Large intestine (tissue), 12 donors: ENCODE measurements around the gene GCLC. TPM values are rescaled to one million over a fixed set of nuclear protein-coding genes. Genes with fewer than 3 reads are reported as not detected.

ENCODE experiments used
- DNase-seq, 2 donors: peaks; one replicate each; pipeline versions ENCODE4 v3.0.0 to v3.0.0-alpha.2; 2013
- H3K27ac ChIP-seq: one replicate; pipeline ENCODE4 v1.5.1; 2013; ENCODE audit warnings: low read length
- H3K27me3 ChIP-seq: 2 replicates; pipeline ENCODE4 v1.6.1; 2013; ENCODE audit warnings: low read length; ENCODE audit not compliant: control insufficient read depth, insufficient read depth
- H3K36me3 ChIP-seq: 2 replicates; pipeline ENCODE4 v1.6.1; 2013; ENCODE audit warnings: low read length; ENCODE audit not compliant: control insufficient read depth, insufficient read depth
- H3K4me1 ChIP-seq: one replicate; pipeline ENCODE4 v1.6.1; 2013; ENCODE audit warnings: low read length; ENCODE audit not compliant: control insufficient read depth, insufficient read depth
- H3K4me3 ChIP-seq: one replicate; pipeline ENCODE4 v1.5.1; 2013; ENCODE audit warnings: low read length
- H3K9me3 ChIP-seq: one replicate; pipeline ENCODE4 v1.6.1; 2013; ENCODE audit warnings: mild to moderate bottlenecking, low read depth, low read length, moderate library complexity; ENCODE audit not compliant: control insufficient read depth
- WGBS: methylation state at CpG from one replicate; pipeline ENCODE4 v1.1.5; 2013; ENCODE audit warnings: low lambda C conversion rate; ENCODE audit not compliant: insufficient coverage; 5-methylcytosine and 5-hydroxymethylcytosine counted together
- long read RNA-seq, 11 donors: transcript quantifications; one replicate each; lab custom pipeline, GENCODE V29; 2026
- polyA plus RNA-seq: library from polyadenylated mRNA; unstranded; fragments of 120-200 nt; gene quantifications from one replicate; pipeline ENCODE4 v1.2.1, GENCODE V29; 2013

The GCLC gene
- polyA plus RNA-seq: 54.7 TPM
- long read RNA-seq, donor 1, partial matches to known transcripts: 9 of 15 reads
- long read RNA-seq, donor 1, other reads (novel, unspliced or antisense): 0 of 15 reads
- long read RNA-seq, donor 2, transcript GCLC-215 (16 exons, 3,785 nt): major isoform, 6 of 33 reads
- long read RNA-seq, donor 2, partial matches to known transcripts: 23 of 33 reads
- long read RNA-seq, donor 2, other reads (novel, unspliced or antisense): 0 of 33 reads
- long read RNA-seq, donor 3, transcript GCLC-215 (16 exons, 3,785 nt): major isoform, 7 of 21 reads
- long read RNA-seq, donor 3, partial matches to known transcripts: 13 of 21 reads
- long read RNA-seq, donor 3, other reads (novel, unspliced or antisense): 0 of 21 reads
- long read RNA-seq, donor 4: 0 reads
- long read RNA-seq, donor 5, transcript GCLC-215 (16 exons, 3,785 nt): major isoform, 6 of 20 reads
- long read RNA-seq, donor 5, partial matches to known transcripts: 10 of 20 reads
- long read RNA-seq, donor 5, other reads (novel, unspliced or antisense): 0 of 20 reads
- long read RNA-seq, donor 6, transcript GCLC-215 (16 exons, 3,785 nt): major isoform, 8 of 18 reads
- long read RNA-seq, donor 6, partial matches to known transcripts: 7 of 18 reads
- long read RNA-seq, donor 6, other reads (novel, unspliced or antisense): 0 of 18 reads
- long read RNA-seq, donor 7, partial matches to known transcripts: 6 of 11 reads
- long read RNA-seq, donor 7, other reads (novel, unspliced or antisense): 0 of 11 reads
- long read RNA-seq, donor 8, partial matches to known transcripts: 7 of 12 reads
- long read RNA-seq, donor 8, other reads (novel, unspliced or antisense): 0 of 12 reads
- long read RNA-seq, donor 9, partial matches to known transcripts: 9 of 15 reads
- long read RNA-seq, donor 9, other reads (novel, unspliced or antisense): 0 of 15 reads
- long read RNA-seq, donor 10, transcript GCLC-215 (16 exons, 3,785 nt): major isoform, 10 of 17 reads
- long read RNA-seq, donor 10, partial matches to known transcripts: 6 of 17 reads
- long read RNA-seq, donor 10, other reads (novel, unspliced or antisense): 0 of 17 reads
- long read RNA-seq, donor 11, transcript GCLC-215 (16 exons, 3,785 nt): major isoform, 6 of 16 reads
- long read RNA-seq, donor 11, partial matches to known transcripts: 9 of 16 reads
- long read RNA-seq, donor 11, other reads (novel, unspliced or antisense): 0 of 16 reads

DNA sequence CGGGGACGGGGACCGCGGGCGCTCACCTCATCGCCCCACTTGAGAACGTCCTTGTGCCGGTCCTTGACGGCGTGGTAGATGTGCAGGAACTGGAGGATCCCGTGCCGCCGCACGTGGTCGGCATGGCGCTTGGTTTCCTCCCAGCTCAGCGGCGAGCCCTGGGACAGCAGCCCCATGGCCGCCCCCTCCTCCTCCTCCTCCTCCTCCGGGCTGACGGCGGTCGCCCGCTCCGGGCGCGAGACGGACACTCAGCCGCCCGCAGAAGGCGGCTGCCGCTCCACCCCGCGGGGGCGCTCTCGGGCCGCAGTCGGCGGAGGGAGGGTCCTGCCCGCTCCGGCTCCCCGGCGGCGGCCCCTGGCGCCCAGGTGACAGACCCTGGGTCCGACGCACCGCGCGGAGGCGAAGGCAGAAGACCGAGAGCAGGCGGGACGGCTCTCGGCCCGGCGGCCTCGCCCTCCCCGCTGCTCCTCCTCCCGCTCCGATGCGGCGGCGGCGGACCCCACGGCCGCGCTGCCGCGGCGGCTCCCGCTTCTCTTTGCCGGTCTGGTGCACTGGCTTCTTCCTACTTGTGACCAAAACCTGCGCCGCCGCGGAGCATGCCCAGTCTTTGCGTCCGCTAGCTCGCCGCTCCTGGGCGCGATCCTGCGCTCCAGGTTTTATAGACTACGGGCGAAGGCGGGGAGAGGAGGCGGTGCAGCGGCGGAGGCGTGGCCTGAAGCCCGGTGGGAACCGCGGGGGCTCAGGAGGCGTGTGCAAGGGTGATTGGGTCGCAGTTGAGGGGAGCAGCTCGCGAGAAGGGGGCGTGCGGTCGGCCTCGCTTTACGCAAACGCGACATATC, at the start of gene GCLC:
GCLC (minus strand) TSS at position 632 of the 839 bp plus-strand sequence; CDS start at position 176, 456 bp downstream.
- peaks cover 3% of the 10 kb centered on the region for H3K9me3 ChIP-seq
- H3K4me1 ChIP-seq: peaks cover 13% of the 10 kb centered on the region
- DNase-seq: peak; percentile 93 to 97
- H3K27ac ChIP-seq: peak within 1 kb of the TSS; percentile 64
- no CpG with 5 or more reads among the region's 105 CpGs for WGBS
- no peaks in the 10 kb centered on the region for H3K27me3 ChIP-seq
- no peaks in the 10 kb centered on the region for H3K36me3 ChIP-seq
- H3K4me3 ChIP-seq: peak within 1 kb of the TSS; percentile 71

DNA sequence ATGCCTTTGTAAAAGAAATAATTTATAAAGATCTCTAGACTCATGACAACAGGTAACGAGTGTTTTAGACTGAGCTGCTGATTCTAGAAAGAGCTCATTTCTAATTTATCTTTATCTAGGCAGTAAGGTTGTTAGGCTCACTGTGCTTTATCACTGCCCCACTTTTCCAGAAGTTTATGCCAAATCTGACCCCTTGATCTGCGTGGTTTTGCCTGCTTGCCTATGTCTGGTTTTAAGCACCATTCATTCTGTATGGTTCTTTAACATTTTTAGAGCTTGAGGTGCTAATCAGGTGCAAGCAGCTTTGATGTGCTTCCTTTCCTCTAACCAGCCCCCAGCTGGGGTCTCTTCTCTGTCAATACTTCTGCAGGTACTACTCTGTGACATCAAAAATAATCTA, 49.7 kb upstream of the GCLC start:
- 80% methylated on average over 1 of the region's 2 CpGs for WGBS
- no peaks in the 10 kb centered on the region for H3K27me3 ChIP-seq
- H3K9me3 ChIP-seq: no peaks in the 10 kb centered on the region
- no peak for DNase-seq
- H3K4me1 ChIP-seq: no peaks in the 10 kb centered on the region
- no peak overlapping the region for H3K27ac ChIP-seq
- H3K4me3 ChIP-seq: no peak overlapping the region
- H3K36me3 ChIP-seq: no peaks in the 10 kb centered on the region

- Histone ChIP-seq H3K4me3 (no peak overlapping the region), H3K27me3 (no peaks in the 10 kb centered on the region), H3K27ac (no peak overlapping the region), H3K9me3 (no peaks in the 10 kb centered on the region), H3K4me1 (no peaks in the 10 kb centered on the region), H3K36me3 (no peaks in the 10 kb centered on the region)
- no peak for DNase-seq
- WGBS: 33% methylated on average over 1 of the region's 2 CpGs
Observed at GRCh38 chr6:53593001-53593488, 48.1 kb upstream of the GCLC start.

GRCh38 chr6:53591873-53592272, 47.0 kb upstream of the GCLC start:
- Histone ChIP-seq H3K27me3 (no peaks in the 10 kb centered on the region), H3K4me3 (no peak overlapping the region), H3K9me3 (no peaks in the 10 kb centered on the region), H3K4me1 (no peaks in the 10 kb centered on the region), H3K27ac (no peak overlapping the region), H3K36me3 (no peaks in the 10 kb centered on the region)
- no peak for DNase-seq

DNA sequence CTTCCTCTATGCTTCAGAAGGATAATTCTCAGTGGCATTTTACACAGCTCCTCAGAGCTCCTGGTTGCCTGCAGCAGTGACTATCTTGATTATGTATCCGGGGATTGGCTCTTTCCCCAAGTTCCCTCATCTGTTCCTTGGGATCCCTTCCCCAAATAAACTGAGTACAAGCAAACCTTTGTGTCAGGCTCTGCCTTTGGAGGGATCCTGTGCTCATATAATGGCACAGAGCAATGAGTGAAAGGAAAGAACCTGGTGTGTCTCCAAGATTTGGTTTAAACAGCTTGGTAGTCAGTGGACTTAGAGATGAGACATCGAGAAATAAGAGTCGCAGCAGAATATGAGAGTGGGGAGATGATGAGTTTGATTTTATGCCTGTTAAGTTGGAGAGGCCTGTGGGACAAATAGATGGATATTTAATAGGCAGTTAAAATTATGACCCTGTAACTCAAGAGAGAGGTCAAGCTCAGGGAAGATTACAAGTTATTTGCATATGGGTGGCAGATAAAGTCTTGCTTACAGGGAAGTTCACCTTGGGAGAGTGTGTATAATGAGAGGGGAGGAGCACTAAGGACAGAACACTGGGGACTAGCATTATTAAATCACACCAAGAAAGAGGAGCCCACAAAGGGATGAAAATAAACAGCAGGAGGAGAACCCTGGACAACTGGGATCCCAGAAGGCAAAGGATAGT, 44.1 kb upstream of the GCLC start:
- Histone ChIP-seq H3K9me3 (no peaks in the 10 kb centered on the region), H3K4me3 (no peak overlapping the region), H3K27me3 (no peaks in the 10 kb centered on the region), H3K4me1 (no peaks in the 10 kb centered on the region), H3K36me3 (no peaks in the 10 kb centered on the region), H3K27ac (no peak overlapping the region)
- no peak for DNase-seq
- 96% methylated on average over 2 of the region's 3 CpGs for WGBS

GRCh38 chr6:53587291-53587690, 42.4 kb upstream of the GCLC start:
- H3K4me3 ChIP-seq: no peak overlapping the region
- no peak overlapping the region for H3K27ac ChIP-seq
- 100% methylated on average over 1 of the region's 1 CpG for WGBS
- H3K27me3 ChIP-seq: no peaks in the 10 kb centered on the region
- H3K36me3 ChIP-seq: no peaks in the 10 kb centered on the region
- H3K4me1 ChIP-seq: no peaks in the 10 kb centered on the region
- DNase-seq: no peak
- no peaks in the 10 kb centered on the region for H3K9me3 ChIP-seq

DNA sequence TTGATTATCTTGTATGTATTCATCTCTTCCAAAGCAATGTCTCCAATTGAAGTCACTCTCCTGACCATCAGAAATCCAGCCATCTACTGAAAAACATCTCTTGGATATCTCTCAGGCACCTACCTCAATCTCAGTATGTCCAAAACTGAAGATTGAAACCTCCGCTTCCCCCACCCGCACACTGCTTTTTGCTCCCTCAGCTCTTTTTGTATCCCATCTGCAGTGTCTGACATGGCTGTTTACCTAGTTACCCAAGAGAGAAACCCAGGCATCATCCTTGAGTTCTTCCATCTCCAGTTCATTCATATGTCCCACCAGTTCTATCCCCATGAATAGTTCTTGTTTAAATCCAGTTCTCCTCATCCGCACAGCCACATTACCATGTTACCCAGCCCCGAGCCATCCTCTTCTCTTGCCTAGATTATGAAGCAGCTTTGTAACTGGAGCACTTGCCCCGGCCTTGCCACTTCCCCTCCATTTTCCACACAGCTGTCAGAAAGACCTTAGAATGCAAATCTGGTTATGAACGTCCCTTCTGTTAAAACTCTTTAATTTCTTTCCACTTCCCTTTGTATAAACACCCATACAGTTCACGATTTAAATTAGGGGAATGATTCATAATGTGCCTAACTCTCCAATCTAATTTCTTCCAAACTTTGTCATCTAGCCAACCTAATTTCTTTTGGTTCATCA, 40.5 kb upstream of the GCLC start:
- no peaks in the 10 kb centered on the region for H3K27me3 ChIP-seq
- no peaks in the 10 kb centered on the region for H3K36me3 ChIP-seq
- no peaks in the 10 kb centered on the region for H3K4me1 ChIP-seq
- no peaks in the 10 kb centered on the region for H3K9me3 ChIP-seq
- H3K27ac ChIP-seq: no peak overlapping the region
- WGBS: 88% methylated on average over 4 of the region's 7 CpGs
- no peak overlapping the region for H3K4me3 ChIP-seq
- no peak for DNase-seq

GRCh38 chr6:53584726-53585125, 39.8 kb upstream of the GCLC start:
- 88% methylated on average over 1 of the region's 2 CpGs for WGBS
- H3K27me3 ChIP-seq: no peaks in the 10 kb centered on the region
- H3K4me3 ChIP-seq: no peak overlapping the region
- no peak overlapping the region for H3K27ac ChIP-seq
- no peaks in the 10 kb centered on the region for H3K9me3 ChIP-seq
- H3K4me1 ChIP-seq: no peaks in the 10 kb centered on the region
- no peaks in the 10 kb centered on the region for H3K36me3 ChIP-seq
- DNase-seq: no peak

DNA sequence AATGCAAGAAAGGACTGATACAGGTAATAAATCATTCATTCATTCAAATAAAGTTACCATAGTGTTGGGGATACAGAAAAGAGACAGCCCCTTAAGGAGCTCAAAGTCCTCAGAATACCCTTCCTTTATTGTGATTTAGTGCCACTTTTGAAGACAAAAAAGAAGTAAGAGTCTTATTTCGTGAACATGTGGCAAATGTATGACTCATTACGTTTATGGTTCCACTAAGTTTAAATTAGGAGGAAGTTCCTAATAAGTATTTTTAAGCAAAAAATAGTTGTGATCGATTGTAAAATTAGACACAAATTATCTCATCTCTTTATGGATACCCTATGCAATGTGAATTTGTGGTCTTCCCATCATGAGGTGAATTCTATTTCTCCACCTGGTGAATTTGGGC, 38.5 kb upstream of the GCLC start:
- no peak overlapping the region for H3K4me3 ChIP-seq
- 100% methylated on average over 2 of the region's 3 CpGs for WGBS
- H3K9me3 ChIP-seq: no peaks in the 10 kb centered on the region
- DNase-seq: no peak
- no peaks in the 10 kb centered on the region for H3K4me1 ChIP-seq
- no peaks in the 10 kb centered on the region for H3K36me3 ChIP-seq
- H3K27me3 ChIP-seq: no peaks in the 10 kb centered on the region
- H3K27ac ChIP-seq: no peak overlapping the region
